D721Med (cell line): ENCODE measurements around the gene CCDC91.

Experiments
- DNase-seq: peaks from one replicate; pipeline ENCODE4 v3.0.0; 2011; ENCODE audit warnings: low spot score; ENCODE audit not compliant: insufficient read length
- FAIRE-seq: peaks from 2 replicates; lab custom pipeline; 2011; peaks lifted over from hg19 to GRCh38; lab: Jason Lieb, UNC
- TF ChIP-seq, protein P1 (sequence below): IDR thresholded peaks from 2 replicates; pipeline ENCODE4 v1.5.1; 2012; ENCODE audit warnings: mild to moderate bottlenecking, control low read depth; ENCODE audit not compliant: insufficient read depth; ENCODE audit errors: missing control alignments

The CCDC91 gene

DNA sequence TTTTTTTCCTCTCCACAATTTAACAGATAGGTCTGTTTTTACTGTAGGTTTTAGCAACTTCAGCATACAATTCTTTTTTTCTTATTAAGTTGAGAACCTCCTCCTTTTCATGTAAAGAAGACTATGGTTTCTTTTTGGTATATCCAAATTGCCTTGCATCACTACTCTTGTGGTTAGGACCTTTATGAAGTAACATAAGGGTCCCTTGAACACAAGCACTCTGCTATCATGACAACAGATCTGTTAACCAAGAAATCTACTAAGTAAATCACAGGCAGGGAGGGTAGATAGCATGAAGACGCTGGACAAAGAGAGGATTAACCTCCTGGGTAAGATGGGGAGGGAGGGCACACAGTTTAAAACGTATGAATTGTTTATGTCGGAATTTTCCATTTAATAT, 380.6 kb downstream of the CCDC91 start:
- DNase-seq = no peak
- TF ChIP-seq, protein P1, sequence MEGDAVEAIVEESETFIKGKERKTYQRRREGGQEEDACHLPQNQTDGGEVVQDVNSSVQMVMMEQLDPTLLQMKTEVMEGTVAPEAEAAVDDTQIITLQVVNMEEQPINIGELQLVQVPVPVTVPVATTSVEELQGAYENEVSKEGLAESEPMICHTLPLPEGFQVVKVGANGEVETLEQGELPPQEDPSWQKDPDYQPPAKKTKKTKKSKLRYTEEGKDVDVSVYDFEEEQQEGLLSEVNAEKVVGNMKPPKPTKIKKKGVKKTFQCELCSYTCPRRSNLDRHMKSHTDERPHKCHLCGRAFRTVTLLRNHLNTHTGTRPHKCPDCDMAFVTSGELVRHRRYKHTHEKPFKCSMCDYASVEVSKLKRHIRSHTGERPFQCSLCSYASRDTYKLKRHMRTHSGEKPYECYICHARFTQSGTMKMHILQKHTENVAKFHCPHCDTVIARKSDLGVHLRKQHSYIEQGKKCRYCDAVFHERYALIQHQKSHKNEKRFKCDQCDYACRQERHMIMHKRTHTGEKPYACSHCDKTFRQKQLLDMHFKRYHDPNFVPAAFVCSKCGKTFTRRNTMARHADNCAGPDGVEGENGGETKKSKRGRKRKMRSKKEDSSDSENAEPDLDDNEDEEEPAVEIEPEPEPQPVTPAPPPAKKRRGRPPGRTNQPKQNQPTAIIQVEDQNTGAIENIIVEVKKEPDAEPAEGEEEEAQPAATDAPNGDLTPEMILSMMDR = no peak

DNA sequence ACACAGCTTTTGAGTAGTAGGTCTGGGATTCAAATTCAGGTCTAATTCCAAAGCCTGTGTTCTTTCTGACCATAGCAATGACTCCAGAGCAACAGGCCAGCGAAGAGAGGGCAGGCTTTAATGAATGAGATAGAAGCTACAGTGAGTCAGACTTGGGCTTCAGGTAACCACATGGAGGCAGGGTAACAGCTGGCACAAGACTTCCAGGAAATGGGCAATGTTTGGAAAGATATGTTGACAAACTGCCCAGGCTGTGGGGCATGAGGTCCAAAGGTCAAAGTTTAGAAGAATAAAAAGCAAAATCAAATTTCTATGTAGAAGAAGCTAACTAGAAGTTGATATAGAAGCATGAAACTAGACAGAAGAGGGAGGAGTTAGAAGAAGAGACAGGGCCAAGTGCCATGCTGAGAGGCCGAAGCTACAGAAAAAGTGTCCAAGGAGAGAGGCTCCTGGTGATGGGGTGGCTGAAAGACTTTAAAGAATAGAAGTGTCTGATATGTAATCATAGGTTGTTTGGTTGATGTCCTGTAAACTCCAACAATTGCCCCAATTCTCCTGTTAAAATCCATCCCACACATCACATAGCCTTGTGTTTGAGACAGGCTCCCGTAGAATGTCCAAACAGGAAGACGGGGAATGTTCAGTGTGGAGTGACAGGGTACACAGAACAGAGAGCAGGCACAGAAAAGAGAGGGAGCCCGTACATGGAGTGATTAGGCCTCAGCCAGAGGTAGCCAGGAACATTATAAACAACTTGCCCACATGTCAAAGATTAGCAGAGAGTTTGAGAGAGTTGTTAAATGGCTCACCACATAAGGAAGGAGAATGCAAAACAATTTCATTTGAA, 384.7 kb downstream of the CCDC91 start:
- DNase-seq (no peak), FAIRE-seq (no peak)
- TF ChIP-seq, protein P1 = no peak

More for the DNA sequence above, 380.6 kb downstream of the CCDC91 start:
- no peak for FAIRE-seq

DNA sequence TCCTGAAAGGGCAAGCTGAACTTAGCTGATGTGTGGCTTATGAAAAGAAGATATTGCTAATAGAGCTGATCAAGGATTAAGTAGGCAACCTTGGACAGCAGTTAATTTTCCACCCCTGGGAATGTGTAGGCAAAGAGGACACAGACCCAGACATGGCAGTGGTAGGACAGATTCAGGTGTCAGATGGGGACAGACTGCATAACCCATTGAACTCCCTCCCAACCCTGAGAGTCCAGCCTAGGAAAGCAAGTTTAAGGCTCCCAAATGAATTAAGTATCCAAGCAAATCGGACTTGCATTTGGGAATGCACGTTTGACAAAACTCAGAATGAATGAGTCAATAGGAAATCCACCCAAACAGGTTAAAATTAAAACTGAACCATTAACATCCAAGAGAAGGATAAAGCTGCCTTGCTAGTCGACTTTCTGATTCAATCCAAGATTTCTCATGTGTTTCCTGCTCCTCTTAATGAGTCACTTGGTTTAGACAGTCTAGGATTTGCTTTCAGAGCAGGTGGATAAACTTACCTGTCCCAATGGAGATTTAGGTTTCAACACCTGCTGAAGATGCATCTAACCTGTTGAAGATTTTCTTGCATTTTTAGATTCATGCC, 385.4 kb downstream of the CCDC91 start:
- TF ChIP-seq, protein P1 = no peak
- FAIRE-seq (no peak), DNase-seq (no peak)

DNA sequence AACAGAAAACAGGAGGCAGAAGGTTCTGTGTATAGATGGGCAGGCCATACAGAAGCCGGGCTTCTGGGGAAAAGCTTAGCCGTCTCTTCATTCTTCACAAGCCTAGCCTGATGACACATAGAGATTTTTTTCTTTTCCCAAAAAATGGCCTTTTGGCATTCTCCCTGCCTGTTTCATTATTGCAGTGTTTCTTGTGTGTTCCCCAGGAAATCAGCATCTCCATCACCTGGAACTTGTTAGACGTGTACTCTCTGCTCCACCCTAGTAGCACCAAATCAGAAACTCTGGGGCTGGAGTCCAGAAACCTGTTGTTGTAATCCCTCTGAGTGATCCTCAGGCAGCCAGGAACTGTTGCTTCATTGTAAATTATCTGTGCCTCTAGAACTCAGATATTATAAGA, 388.1 kb downstream of the CCDC91 start:
- no peak for DNase-seq
- TF ChIP-seq, protein P1 = no peak
- FAIRE-seq = no peak

DNA sequence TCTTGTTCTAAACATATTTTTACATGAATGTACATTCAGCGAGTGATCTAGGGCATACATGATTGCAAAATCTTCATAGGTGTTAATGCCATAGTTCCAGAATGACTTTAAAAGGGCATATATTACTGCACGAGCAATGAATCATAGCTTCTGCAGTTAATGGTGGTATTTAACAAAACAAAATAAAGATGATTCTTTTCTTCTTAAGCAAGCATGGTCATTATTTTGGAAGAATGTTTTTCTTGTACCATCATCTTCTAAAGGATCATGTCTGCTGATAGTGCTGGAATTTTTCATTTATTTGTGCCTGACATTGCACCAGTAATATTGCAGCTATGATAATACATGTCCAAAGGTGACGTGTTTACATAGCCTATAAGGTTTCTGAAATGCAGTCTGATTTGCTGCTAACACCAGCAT, 388.6 kb downstream of the CCDC91 start:
- FAIRE-seq = no peak
- no peak for DNase-seq

DNA sequence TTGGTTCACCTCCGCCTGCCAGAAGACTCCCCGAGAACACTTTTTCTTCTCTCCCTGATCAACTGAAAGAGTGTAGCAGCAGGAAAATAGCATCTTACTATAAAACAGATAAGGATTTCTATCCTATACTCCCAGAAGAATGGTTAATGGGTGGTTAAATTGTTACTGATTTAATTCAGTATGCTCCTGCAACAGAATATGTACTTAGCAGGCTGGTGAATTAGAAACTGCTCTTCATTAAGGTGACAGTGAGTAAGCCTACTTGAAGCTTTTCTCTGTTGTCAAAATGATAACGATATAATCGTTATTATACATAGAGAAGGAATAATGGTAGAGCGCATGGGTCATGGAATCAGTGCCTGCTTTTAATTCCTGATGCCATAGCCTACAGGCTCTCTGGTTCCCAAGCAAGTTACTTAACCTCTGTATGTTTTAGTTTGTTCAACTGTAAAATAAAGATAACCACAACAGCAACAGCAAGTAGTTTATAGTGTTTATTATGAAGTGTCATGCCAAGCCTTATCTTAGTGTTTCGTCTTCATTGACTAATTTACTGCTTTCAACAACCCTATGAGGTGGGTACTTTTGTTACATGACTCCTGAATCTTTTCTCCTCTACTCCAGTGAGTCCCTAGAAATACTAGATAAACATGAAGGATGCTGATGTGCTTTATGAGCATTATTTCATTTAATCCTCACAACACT, 392.6 kb downstream of the CCDC91 start:
- no peak for DNase-seq
- TF ChIP-seq, protein P1 = no peak
- no peak for FAIRE-seq

More for the DNA sequence above, 388.6 kb downstream of the CCDC91 start:
- TF ChIP-seq, protein P1 = no peak
